ENCODE results near the gene BAIAP2.
A peak's percentile ranks its signal among the peaks of the same experiment; 100 is the strongest.

The BAIAP2 gene

GRCh38 chr17:81128774-81129173 is 93.8 kb downstream of the BAIAP2 start:
- DNase-seq: no peak

DNA sequence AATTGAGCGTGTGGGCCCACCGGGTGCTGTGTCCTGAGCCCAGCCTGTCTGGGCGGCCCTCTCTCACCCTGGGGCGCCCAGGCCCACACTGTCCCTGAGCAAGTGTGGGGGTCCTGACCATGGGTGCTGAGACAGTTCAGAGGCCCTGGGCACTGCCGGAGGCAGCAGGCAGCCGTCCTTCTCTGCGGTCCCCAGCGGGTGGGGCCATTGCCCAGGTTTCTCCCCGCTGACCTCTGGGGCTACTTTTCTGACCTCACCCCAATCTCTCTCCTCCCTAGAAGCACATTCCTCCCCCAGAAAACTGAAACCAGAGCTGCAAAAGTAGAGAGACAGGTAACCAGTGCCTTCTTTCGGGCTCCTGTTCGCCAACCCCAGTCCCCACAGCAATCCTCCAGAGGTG is 94.3 kb downstream of the BAIAP2 start:
- DNase-seq: no peak

DNA sequence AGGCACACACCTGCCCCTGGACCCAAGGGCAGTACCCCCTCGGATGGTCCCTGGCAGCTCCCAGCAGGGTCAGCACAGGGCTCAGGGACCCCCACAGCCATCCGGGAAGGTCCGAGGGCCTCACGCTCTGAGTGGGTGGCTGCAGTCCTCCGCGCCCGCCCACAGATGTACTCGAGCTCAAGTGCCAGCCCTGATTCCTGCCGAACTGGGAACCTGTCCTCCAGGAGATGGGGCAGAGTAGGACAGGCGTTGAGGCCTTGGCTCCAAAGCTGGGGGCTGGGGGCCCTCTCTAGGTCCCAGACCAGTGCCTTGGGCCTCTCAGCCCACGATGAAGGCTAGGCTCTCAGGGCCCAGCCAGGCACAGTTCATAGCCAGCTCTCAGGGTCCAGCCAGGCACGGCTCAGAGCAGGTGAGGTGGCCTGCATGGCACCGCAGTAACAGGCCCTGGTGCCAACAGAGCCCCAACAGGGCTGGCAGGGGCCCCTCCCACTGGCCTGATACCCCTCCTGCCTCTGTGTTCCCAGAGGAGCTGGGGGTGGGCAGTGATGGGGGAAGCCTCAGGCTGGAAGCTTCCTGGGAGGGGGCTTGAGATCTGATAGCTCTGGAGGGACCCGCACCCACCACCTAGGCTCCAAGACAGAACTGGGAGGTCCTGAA is 94.9 kb downstream of the BAIAP2 start:
- no peak for DNase-seq

DNA sequence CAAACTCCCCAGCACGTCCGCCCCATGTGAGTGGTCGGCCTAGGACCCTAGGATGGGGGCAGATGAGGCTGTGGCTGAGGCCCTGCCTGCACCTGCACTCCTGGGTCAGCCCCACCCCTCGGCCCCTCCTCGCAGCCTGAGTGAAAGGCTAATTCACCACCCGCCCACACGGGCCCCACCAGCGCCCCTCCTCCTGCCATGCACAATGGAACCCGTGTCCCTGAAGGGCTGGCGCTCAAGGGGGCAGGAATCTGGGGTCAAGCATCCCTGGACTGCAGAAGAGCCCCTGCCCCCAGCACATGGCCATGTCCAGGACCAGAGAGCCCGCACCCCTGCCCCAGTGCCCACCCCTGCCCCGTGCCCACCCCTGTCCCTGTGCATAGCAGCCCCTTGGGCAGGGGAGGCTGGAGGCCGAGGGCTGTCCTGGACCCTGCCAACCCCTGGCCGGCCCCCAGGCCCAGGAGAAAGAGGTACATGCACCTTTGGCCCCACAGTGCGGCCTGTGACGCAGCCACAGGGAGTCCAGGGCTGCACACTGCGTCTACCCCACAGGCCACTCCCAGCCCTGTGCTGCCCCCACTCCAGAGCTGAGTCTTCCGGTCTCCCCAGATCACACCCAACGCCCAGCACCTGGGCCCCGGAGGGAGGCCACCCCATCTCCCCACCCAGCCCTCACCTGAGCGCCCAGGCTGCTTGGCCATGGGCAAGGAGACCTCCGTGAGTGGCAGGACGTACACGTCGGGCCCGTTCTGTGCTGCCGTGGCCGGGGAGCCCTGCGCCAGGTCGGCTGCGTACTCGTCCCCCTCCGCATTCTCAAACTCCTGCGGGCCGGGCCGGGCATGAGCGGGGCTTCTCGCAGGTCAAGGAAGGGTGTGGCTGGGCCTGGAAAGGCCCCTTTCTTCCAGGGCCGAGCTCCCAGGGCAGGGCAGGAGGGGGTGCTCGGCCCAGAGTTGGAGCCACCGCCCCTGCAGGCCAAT is 95.7 kb downstream of the BAIAP2 start:
- DNase-seq: no peak

- no peak for DNase-seq
These were observed 96.7 kb downstream of the BAIAP2 start for GRCh38 chr17:81131486-81132196.

DNA sequence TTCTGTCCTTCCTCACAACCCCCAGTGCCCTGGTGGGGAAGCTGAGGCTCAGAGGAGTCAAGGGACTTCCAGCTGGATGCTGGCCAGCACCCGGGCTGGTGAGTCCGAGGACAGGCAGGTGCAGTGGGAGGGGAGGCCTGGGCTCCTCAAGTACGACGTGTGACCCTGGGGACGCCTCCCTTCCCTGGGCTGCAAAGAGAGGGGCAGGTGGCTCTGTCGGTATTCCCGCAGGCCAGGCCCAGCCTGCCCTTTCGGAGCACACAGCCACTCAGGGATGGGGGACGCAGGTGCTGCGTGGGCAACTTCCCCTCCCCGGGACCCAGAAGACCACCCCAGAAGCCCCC is 97.2 kb downstream of the BAIAP2 start:
- no peak for DNase-seq

DNA sequence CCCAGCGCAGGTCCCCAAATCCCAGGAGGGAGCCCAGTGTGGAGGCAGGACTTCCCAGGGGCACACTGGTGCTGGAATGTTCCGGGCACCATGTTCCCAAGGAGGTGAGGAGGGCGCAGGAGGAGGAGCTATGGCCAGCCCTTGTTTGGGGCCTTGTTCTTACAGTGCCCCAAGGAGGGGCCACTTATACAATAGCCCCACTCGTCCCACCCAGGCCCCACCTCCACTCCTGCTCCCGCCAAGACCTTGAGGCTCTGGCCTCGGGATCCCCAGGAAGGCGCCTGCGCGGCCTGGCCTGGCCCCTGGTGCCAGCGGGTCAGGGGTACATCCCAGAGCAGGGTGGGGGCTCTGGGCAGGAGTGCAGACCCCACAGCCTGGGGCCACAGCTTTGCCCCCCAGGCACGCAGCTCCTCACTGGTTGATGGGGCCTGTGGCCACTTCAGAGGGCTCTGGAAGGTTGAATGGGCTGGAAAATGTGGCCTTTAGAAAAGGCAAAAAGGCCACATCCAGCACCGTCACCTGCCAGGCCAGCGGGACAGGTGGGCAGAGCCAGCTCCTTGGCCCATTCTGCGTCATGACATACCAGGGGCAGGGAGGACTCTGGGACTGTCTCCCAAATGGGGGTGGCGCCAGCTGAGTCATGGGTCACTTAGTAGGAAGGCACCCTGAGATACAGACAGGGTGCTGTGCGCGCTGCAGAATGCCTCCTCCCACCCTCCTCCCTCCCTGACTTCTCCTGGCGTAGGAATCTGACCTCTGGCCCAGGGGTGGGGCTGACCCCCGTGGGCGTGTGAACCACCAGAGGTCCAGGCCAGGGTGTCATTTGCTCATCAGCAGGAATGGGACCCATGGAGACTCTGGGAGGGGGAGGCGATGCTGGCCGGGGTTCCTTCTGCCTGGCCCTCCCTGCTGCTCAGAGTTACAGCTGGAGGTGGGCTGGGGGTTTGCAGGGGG is 98.1 kb downstream of the BAIAP2 start:
- DNase-seq: no peak

GRCh38 chr17:81134064-81134781 is 99.3 kb downstream of the BAIAP2 start:
- DNase-seq: no peak

DNA sequence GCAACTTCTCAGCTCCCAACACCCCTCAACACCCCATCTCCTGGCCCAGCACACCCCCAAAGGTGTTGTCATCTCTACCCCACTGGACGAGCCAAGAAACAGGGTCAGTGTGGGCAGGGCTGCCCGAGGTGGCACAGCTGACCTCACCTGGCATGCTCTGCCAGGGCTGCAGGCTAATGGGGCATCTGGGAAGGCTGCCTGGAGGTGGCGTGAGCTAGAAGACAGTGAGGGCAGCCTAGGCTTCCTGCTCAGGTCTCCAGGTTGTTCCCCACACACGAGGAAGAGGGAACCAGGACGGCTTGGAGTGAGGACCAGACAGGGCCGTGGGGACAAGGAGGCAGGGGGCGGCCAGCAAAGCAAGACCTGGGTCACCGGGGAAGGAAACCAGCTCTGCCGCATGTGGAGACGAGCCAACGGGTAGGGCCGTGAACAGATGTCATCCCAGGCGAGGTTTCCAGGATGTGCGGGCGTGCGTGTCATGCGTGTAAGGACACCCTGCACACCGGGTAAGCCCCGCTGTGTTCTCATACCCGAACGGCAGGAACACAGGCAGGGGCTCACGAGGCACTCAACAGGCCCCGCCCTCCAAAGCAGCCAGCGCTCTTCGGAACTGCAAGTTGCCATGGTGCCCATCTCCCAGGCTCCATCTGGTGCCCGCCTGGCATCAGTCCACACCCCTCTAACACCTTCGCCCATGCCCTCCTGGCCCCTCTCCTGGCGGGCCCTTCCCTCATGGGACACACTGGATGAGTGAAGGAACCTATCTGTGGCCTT is 100.7 kb downstream of the BAIAP2 start:
- no peak for DNase-seq

DNA sequence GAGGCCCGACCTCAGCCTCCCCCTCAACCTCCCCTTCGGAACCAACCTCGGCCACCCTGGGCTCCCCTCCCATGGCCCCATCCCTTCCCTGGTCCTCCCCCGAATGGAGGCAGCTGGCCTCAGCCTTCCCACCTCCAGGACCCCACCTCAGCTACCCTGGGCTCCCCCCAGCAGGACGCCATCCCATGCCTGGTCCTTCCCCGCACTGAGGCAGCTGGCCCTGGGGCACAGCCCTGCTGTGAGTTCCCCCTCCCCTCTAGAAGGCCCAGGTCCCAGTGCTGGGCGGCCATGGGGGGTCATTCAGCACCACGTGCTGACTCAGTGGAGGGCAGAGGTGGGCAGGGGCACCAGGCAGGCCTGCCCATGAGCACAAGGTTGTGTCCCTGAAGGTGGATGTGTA is 101.4 kb downstream of the BAIAP2 start:
- DNase-seq: no peak

DNA sequence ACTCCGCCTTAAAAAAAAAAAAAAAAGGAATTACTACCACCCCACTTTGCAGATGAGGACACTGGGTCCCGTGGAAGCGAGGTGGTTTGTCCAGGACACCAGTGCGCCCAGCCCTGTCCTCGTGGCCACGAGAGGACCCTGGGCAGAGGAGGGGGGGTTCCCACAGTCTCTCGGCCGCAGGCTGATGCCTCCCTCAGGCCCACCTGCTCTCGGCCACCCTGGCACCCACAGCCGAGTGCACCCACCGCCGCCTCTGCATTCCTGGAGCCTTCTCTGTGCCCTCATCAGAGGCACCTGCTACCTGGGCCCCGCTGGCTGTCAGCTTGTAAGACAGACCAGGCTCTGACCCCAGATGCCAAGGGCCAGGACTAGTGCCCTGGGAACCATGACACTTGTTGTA is 102.3 kb downstream of the BAIAP2 start:
- DNase-seq: no peak

DNA sequence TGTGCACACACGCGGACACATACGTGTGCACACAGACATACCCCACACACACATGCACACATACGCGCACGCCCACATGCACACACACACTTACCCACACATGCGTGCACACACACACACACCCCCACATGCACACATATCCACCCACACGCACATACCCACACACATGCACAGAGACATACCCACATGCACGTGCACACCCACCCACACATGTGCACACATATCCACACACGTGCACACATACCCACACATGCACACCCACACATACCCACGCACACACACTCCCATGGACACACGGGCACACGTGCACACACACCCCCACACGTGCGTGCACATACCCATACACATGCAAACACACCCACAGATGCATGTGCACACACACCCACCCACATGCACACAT is 103.1 kb downstream of the BAIAP2 start:
- DNase-seq: no peak

GRCh38 chr17:81138500-81138899 is 103.5 kb downstream of the BAIAP2 start:
- DNase-seq: no peak

- no peak for DNase-seq
These were observed 104.5 kb downstream of the BAIAP2 start for GRCh38 chr17:81139428-81139827.

GRCh38 chr17:81140018-81140417 is 105.1 kb downstream of the BAIAP2 start:
- no peak for DNase-seq

DNA sequence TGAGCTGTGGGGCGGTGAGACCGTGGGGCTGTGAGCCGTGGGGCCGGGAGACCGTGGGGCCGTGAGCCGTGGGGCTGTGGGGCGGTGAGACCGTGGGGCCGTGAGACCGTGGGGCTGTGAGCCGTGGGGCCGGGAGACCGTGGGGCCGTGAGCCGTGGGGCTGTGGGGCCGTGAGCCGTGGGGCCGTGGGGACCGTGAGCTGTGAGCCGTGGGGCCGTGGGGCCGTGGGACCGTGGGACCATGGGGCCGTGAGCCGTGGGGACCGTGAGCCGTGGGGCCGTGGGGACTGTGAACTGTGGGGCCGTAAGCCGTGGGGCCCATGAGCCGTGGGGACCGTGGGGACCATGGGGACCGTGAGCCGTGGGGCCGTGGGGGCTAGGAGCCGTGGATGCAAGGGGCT is 105.7 kb downstream of the BAIAP2 start:
- no peak for DNase-seq

DNA sequence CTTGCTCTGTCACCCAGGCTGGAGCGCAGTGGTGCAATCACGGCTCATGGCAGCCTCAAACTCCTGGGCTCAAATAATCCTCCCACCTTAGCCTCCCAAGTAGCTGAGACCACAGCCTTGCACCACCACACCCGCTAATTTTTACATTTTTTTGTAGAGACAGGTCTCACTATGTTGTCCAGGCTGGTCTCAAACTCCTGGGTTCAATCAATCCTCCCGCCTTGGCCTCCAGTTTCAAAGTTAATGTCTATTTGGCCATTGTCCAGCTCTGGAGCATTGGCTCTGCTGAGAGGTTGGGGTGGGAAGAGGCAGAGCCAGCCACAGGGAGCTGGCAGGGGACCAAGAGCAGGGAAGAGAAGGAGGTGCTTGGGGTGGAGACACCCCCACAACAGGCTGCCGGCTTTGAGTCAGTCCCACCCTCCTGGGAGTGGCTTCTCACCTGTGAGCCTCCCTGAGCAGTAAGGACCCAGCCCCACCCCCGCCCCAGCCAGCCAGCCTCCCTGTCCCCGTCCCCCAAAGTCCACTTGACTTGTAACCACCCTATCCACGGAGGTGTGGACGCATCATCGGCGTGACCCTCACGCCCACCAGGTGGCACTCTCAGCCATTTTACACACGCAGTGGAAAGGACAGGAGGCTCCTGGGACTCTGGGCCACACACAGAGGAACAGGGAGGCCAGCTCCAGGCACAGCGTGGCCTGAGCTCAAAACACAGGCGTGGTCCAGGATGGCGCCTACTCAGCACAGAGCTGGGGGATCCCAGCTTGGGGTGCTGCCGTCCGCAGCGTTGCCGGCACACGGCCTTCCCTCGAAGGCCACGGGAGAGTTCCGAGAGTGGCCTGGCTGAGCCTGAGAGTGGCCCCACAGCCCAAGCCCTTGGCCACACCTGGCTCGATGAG is 107.6 kb downstream of the BAIAP2 start:
- peak; percentile 78 to 80 for DNase-seq

GRCh38 chr17:81143200-81143527 is 108.2 kb downstream of the BAIAP2 start:
- DNase-seq: no peak

DNA sequence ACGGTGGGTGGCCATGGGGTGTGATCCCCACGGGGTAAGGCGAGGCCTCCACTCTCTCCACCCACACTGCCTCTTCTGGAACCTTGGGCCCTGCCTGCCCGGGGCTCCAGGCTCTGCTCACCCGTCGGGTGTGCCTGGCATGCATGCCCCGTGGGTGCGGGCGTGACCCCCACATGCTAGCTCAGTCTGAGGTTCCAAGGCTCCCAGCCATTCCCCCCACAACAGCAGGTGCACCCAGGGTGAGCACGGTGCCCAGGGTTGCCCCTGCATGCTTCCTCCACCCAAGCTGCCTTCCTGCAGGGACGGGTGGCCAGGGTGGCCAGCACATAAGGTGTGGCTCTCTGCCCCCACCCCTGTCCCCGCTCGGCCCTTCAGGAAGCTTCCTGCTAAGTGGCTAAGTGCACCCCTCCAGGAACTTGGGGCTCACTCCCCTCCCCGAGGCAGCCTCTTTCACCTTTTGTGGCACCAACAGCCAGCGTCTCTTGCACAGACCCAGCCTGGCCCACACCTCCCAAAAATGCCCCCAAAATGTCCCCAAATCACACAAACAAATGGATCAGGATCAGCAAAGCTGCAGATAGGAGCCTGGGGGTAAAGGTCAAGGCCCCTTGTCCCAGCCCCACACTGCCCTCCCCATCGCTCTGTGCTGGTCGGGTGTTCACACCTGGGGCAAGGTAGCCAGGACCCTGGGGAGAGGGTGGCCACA is 108.9 kb downstream of the BAIAP2 start:
- DNase-seq: no peak

- no peak for DNase-seq
These were observed 109.5 kb downstream of the BAIAP2 start for GRCh38 chr17:81144423-81144781.

Measured in Kasumi-1 (cell line).